Breast epithelium (tissue), 3 donors: ENCODE data around the gene TMCO5A.

ENCODE experiments used
- CTCF ChIP-seq, 3 donors: fragments of 450-650 bp; IDR thresholded peaks; one replicate each; pipeline ENCODE4 v1.5.1; 2016 to 2017; ENCODE audit warnings: antibody characterized with exemption in 3 of 3, mild to moderate bottlenecking in 3 of 3, moderate library complexity in 3 of 3
- POLR2A ChIP-seq: fragments of 450-650 bp; IDR thresholded peaks from one replicate; pipeline ENCODE4 v1.6.1; 2016; ENCODE audit warnings: antibody characterized with exemption, mild to moderate bottlenecking, moderate library complexity
- POLR2AphosphoS5 ChIP-seq, 3 donors: sonication (generic); formaldehyde crosslinking; IDR thresholded peaks; one replicate each; pipeline ENCODE4 v1.6.1; 2017; ENCODE audit warnings: antibody characterized with exemption in 3 of 3

GRCh38 chr15:37934340-37934739, at the start of gene TMCO5A:
- TF ChIP-seq CTCF (IDR thresholded peaks at IDR 0.05) (no peak), POLR2A (no peak), POLR2AphosphoS5 (IDR thresholded peaks at IDR 0.05) (no peak)
